A673 (cell line): Measurements from ENCODE around the gene CHST2. TPM values are rescaled to one million over a fixed set of nuclear protein-coding genes. Genes with fewer than 3 reads are reported as not detected.

Source experiments
- BruUV-seq: library from RNA; stranded (reverse); fragments of 400-500 nt; replicated peaks from 2 replicates; lab custom pipeline; 2021; lab: Mats Ljungman, UMichigan
- CTCF ChIA-PET: fragments of 300-600 bp; sonication (Branson Sonifier 250); formaldehyde crosslinking; loops from one replicate; lab custom pipeline; 2022; ENCODE audit warnings: antibody characterized with exemption; lab: Charles Lee
- POLR2A ChIA-PET: fragments of 300-600 bp; sonication (Branson Sonifier 250); formaldehyde crosslinking; loops from one replicate; lab custom pipeline; 2022; ENCODE audit warnings: antibody characterized with exemption; ENCODE audit not compliant: low non-redundant PET; lab: Charles Lee
- DNase-seq: peaks from one replicate; pipeline ENCODE4 v3.0.0-alpha.2; 2015; ENCODE audit warnings: low spot score
- H3K27ac ChIP-seq: fragments of 200-600 bp; sonication (generic); 2 replicates; pipeline ENCODE4 v1.5.1; 2016; ENCODE audit warnings: mixed run types, low read depth, mild to moderate bottlenecking, mixed read lengths, antibody characterized with exemption, low read length; ENCODE audit not compliant: poor library complexity, severe bottlenecking
- H3K27me3 ChIP-seq: fragments of 200-600 bp; sonication (generic); replicated peaks from 2 replicates; pipeline ENCODE4 v1.6.1; 2017; ENCODE audit warnings: mixed run types, low read depth, mild to moderate bottlenecking, mixed read lengths, antibody characterized with exemption, low read length; ENCODE audit not compliant: insufficient read depth, poor library complexity
- H3K36me3 ChIP-seq: fragments of 200-600 bp; sonication (generic); 2 replicates; pipeline ENCODE4 v1.6.1; 2016; ENCODE audit warnings: mixed run types, mild to moderate bottlenecking, mixed read lengths, antibody characterized with exemption, low read length; ENCODE audit not compliant: insufficient read depth, poor library complexity, severe bottlenecking
- H3K4me1 ChIP-seq: fragments of 200-600 bp; sonication (generic); 2 replicates; pipeline ENCODE4 v1.6.1; 2017; ENCODE audit warnings: mixed run types, mild to moderate bottlenecking, mixed read lengths, antibody characterized with exemption, low read length; ENCODE audit not compliant: insufficient read depth, poor library complexity, severe bottlenecking
- H3K4me3 ChIP-seq: fragments of 200-600 bp; sonication (generic); 2 replicates; pipeline ENCODE4 v1.5.1; 2016; ENCODE audit warnings: low read depth, mixed run types, mild to moderate bottlenecking, mixed read lengths, low read length; ENCODE audit not compliant: poor library complexity, severe bottlenecking
- H3K9me3 ChIP-seq: fragments of 200-600 bp; sonication (generic); 2 replicates; pipeline ENCODE4 v1.6.1; 2016; ENCODE audit warnings: mixed run types, low read depth, mild to moderate bottlenecking, mixed read lengths, antibody characterized with exemption, low read length; ENCODE audit not compliant: poor library complexity, severe bottlenecking
- CTCF ChIP-seq: fragments of 300-800, 200-600 bp; sonication (generic); conservative IDR thresholded peaks from 2 replicates; pipeline ENCODE4 v1.5.1; 2017; ENCODE audit warnings: low read depth, mild to moderate bottlenecking, antibody characterized with exemption, low read length, moderate library complexity, mixed read lengths
- EZH2 ChIP-seq: fragments of 200-600 bp; sonication (generic); IDR thresholded peaks from 2 replicates; pipeline ENCODE4 v1.6.1; 2017; ENCODE audit warnings: borderline replicate concordance, low read depth, mild to moderate bottlenecking, mixed read lengths, antibody characterized with exemption, low read length; ENCODE audit not compliant: poor library complexity, severe bottlenecking
- intact Hi-C: fragments of 100-400 bp; cut with micrococcal nuclease; formaldehyde crosslinking; loops from one replicate; pipeline ENCODE4 v1.10.0; 2022; ENCODE audit not compliant: unreplicated experiment
- total RNA-seq: library from RNA; stranded (reverse); gene quantifications from 2 replicates; pipeline ENCODE4 v1.2.3, GENCODE V29; 2021

The CHST2 gene
- total RNA-seq, 1 experiment from 2014 or later, result 0.64 TPM

- POLR2A ChIA-PET, result no interaction called here
- H3K4me1 ChIP-seq, result no peaks in the 10 kb centered on the region
- no peak for DNase-seq
- intact Hi-C loops, result no loop called here
- TF ChIP-seq EZH2 (no peak), CTCF (no peak)
- no peaks in the 10 kb centered on the region for H3K27me3 ChIP-seq
- H3K36me3 ChIP-seq, result no peaks in the 10 kb centered on the region
- CTCF ChIA-PET, result no interaction called here
- H3K9me3 ChIP-seq, result no peaks in the 10 kb centered on the region
- no peak overlapping the region for H3K4me3 ChIP-seq
- H3K27ac ChIP-seq, result no peak overlapping the region
- BruUV-seq, result no TSS peak
Observed at GRCh38 chr3:143166376-143166775, 46.8 kb downstream of the CHST2 start.

GRCh38 chr3:143167969-143168854 lies 48.6 kb downstream of the CHST2 start:
- H3K27ac ChIP-seq, result no peak overlapping the region
- TF ChIP-seq EZH2 (no peak), CTCF (no peak)
- CTCF ChIA-PET, result no interaction called here

GRCh38 chr3:143168855-143169192 lies 49.3 kb downstream of the CHST2 start:
- Histone ChIP-seq H3K9me3 (peaks cover 4% of the 10 kb centered on the region), H3K4me1 (no peaks in the 10 kb centered on the region), H3K4me3 (no peak overlapping the region), H3K27me3 (no peaks in the 10 kb centered on the region), H3K27ac (no peak overlapping the region), H3K36me3 (no peaks in the 10 kb centered on the region)
- ChIA-PET CTCF (no interaction called here), POLR2A (no interaction called here)
- DNase-seq, result no peak
- intact Hi-C loops, result no loop called here
- BruUV-seq, result no TSS peak
- no peak for TF ChIP-seq CTCF
- TF ChIP-seq EZH2, result no peak

More at GRCh38 chr3:143167969-143168854, 48.6 kb downstream of the CHST2 start:
- no peaks in the 10 kb centered on the region for H3K4me1 ChIP-seq
- no peaks in the 10 kb centered on the region for H3K27me3 ChIP-seq
- intact Hi-C loops, result no loop called here
- H3K9me3 ChIP-seq, result peaks cover 4% of the 10 kb centered on the region
- BruUV-seq, result no TSS peak
- DNase-seq, result no peak
- no peaks in the 10 kb centered on the region for H3K36me3 ChIP-seq
- H3K4me3 ChIP-seq, result no peak overlapping the region
- POLR2A ChIA-PET, result no interaction called here
